MM.1S (cell line): ENCODE measurements around the gene ZNF177.

Experiments used
- DNase-seq: peaks from one replicate; pipeline ENCODE4 v3.0.0-alpha.2; 2015
- H2AFZ ChIP-seq: fragments of 300-600 bp; sonication (generic); 2 replicates; pipeline ENCODE4 v1.6.0; 2016; ENCODE audit warnings: antibody characterized with exemption, low read length
- H3F3A ChIP-seq: fragments of 300-600 bp; sonication (generic); 2 replicates; pipeline ENCODE4 v1.6.1; 2016; ENCODE audit warnings: mild to moderate bottlenecking, antibody characterized with exemption, low read length, moderate library complexity, mixed read lengths; ENCODE audit not compliant: insufficient read depth
- H3K27ac ChIP-seq: fragments of 300-600 bp; sonication (generic); 2 replicates; pipeline ENCODE4 v1.5.1; 2016; ENCODE audit warnings: mild to moderate bottlenecking, low read length
- H3K27me3 ChIP-seq: fragments of 300-600 bp; sonication (generic); replicated peaks from 2 replicates; pipeline ENCODE4 v1.6.0; 2016; ENCODE audit warnings: low read length; ENCODE audit not compliant: insufficient read depth
- H3K36me3 ChIP-seq: fragments of 300-600 bp; sonication (generic); replicated peaks from 2 replicates; pipeline ENCODE4 v1.6.1; 2016; ENCODE audit warnings: mild to moderate bottlenecking, low read length, mixed read lengths; ENCODE audit not compliant: insufficient read depth
- H3K4me1 ChIP-seq: fragments of 300-600 bp; sonication (generic); 2 replicates; pipeline ENCODE4 v1.6.1; 2016; ENCODE audit warnings: low read length, mixed read lengths
- H3K4me2 ChIP-seq: fragments of 300-600 bp; sonication (generic); 2 replicates; pipeline ENCODE4 v1.6.0; 2016; ENCODE audit warnings: low read depth, low read length
- H3K4me3 ChIP-seq: fragments of 300-600 bp; sonication (generic); 2 replicates; pipeline ENCODE4 v1.5.1; 2016; ENCODE audit warnings: low read length, mixed read lengths
- H3K79me2 ChIP-seq: fragments of 300-600 bp; sonication (generic); 2 replicates; pipeline ENCODE4 v1.6.1; 2016; ENCODE audit warnings: mixed run types, low read length, mixed read lengths
- H3K9ac ChIP-seq: fragments of 300-600 bp; sonication (generic); 2 replicates; pipeline ENCODE4 v1.6.1; 2016; ENCODE audit warnings: low read length, mixed read lengths
- H3K9me2 ChIP-seq: fragments of 300-600 bp; sonication (generic); replicated peaks from 2 replicates; pipeline ENCODE4 v1.6.1; 2016; ENCODE audit warnings: mild to moderate bottlenecking, low read length, mixed read lengths; ENCODE audit not compliant: insufficient read depth
- H3K9me3 ChIP-seq: fragments of 300-600 bp; sonication (generic); replicated peaks from 2 replicates; pipeline ENCODE4 v1.6.1; 2016; ENCODE audit warnings: mild to moderate bottlenecking, low read length, mixed read lengths; ENCODE audit not compliant: insufficient read depth
- H4K20me1 ChIP-seq: fragments of 300-600 bp; sonication (generic); 2 replicates; pipeline ENCODE4 v1.6.1; 2016; ENCODE audit warnings: mild to moderate bottlenecking, low read length, moderate library complexity, mixed read lengths; ENCODE audit not compliant: insufficient read depth
- EZH2 ChIP-seq: fragments of 300-600 bp; sonication (generic); optimal IDR thresholded peaks from 2 replicates; pipeline ENCODE3; 2017; ENCODE audit warnings: low read depth, mild to moderate bottlenecking, antibody characterized with exemption, low read length, mixed read lengths
- EZH2phosphoT487 ChIP-seq: fragments of 300-600 bp; sonication (generic); IDR thresholded peaks from 2 replicates; pipeline ENCODE4 v1.6.1; 2018; ENCODE audit warnings: antibody characterized with exemption, low read length
- TF ChIP-seq, protein P1 (sequence below): fragments of 300-600 bp; sonication (generic); IDR thresholded peaks from 2 replicates; pipeline ENCODE4 v1.5.1; 2016; ENCODE audit warnings: antibody characterized with exemption, low read length, mixed read lengths

The ZNF177 gene

DNA sequence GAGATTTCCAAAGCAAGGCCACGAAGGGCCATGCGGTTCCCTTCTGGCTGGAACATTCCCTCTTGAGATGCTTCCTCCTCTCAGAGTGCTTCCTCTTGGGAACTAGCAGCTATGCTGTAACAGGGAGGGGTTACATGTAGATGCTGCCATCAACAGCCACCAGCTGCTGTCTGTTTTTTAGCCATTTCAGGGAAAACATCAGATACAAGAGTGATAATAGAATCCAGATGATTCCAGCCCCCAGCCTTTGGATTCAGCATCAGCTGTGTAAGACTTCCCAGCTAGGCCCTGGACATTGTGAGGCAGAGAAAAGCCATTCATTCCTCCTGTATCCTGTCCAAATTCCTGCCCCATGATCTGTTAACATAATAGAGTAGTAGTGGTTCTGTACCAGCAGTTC, 8.2 kb upstream of the ZNF177 start:
- Histone ChIP-seq H3K79me2 (no peaks in the 10 kb centered on the region), H4K20me1 (no peaks in the 10 kb centered on the region), H2AFZ (no peak overlapping the region), H3K27ac (no peak overlapping the region), H3K4me2 (no peak overlapping the region), H3K9me3 (no peaks in the 10 kb centered on the region), H3K36me3 (no peaks in the 10 kb centered on the region), H3K4me1 (no peaks in the 10 kb centered on the region), H3K9ac (no peak overlapping the region), H3K4me3 (no peak overlapping the region), H3K9me2 (no peaks in the 10 kb centered on the region), H3K27me3 (no peaks in the 10 kb centered on the region), H3F3A (no peaks in the 10 kb centered on the region)
- TF ChIP-seq EZH2 (no peak), EZH2phosphoT487 (no peak)
- TF ChIP-seq, protein P1, sequence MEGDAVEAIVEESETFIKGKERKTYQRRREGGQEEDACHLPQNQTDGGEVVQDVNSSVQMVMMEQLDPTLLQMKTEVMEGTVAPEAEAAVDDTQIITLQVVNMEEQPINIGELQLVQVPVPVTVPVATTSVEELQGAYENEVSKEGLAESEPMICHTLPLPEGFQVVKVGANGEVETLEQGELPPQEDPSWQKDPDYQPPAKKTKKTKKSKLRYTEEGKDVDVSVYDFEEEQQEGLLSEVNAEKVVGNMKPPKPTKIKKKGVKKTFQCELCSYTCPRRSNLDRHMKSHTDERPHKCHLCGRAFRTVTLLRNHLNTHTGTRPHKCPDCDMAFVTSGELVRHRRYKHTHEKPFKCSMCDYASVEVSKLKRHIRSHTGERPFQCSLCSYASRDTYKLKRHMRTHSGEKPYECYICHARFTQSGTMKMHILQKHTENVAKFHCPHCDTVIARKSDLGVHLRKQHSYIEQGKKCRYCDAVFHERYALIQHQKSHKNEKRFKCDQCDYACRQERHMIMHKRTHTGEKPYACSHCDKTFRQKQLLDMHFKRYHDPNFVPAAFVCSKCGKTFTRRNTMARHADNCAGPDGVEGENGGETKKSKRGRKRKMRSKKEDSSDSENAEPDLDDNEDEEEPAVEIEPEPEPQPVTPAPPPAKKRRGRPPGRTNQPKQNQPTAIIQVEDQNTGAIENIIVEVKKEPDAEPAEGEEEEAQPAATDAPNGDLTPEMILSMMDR: no peak
- DNase-seq: no peak

DNA sequence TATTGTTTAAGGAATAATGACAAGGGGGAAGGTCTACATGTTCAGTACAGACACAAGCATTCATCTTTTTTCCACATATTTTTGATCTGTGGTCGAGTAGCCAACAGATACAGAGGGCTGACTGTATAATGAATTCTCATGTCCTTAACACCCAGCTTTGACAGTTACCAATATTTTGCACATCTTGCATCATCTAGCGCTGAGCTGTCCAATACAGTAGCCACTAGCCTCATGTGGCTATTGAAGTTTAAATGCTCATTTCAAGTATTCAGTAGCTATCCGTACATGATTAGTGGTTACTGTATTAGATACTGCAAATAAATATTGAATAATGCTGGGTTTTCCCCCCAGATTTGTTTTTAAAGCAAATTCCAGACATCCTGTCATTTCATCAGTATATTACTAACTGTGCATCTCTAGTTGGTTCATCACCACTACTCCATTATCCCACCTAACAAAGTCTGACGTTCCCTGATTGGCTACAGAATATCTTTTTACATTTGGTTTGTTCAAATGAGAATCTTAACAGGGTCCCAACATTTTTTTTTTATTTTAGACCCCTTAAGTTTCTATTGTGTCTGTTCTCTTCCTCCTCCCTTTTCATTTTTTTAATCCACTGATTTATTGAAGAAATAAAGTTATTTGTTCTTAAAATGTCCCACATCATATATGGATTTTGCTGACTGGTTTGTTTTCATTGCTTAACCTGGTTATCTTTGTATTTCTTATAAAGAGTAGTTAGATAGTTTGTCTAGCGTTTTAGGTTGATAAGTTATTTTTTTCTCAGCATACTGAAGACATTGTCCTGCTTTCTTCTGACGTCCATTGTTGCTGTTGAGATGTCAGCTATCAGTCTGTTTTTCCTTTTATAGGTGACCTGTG, 8.2 kb downstream of the ZNF177 start:
- H3K9me2 ChIP-seq: no peaks in the 10 kb centered on the region
- no peaks in the 10 kb centered on the region for H4K20me1 ChIP-seq
- H3K27ac ChIP-seq: no peak overlapping the region
- no peaks in the 10 kb centered on the region for H3K4me1 ChIP-seq
- no peaks in the 10 kb centered on the region for H3K36me3 ChIP-seq
- no peak overlapping the region for H3K4me3 ChIP-seq
- no peak for DNase-seq
- H3K79me2 ChIP-seq: no peaks in the 10 kb centered on the region
- H3F3A ChIP-seq: no peaks in the 10 kb centered on the region; the same call in 1 of the 2 replicates
- no peaks in the 10 kb centered on the region for H3K27me3 ChIP-seq
- no peak overlapping the region for H3K4me2 ChIP-seq
- TF ChIP-seq EZH2: no peak
- no peak for TF ChIP-seq EZH2phosphoT487
- TF ChIP-seq, protein P1: no peak
- H3K9me3 ChIP-seq: no peaks in the 10 kb centered on the region
- no peak overlapping the region for H2AFZ ChIP-seq
- no peak overlapping the region for H3K9ac ChIP-seq

DNA sequence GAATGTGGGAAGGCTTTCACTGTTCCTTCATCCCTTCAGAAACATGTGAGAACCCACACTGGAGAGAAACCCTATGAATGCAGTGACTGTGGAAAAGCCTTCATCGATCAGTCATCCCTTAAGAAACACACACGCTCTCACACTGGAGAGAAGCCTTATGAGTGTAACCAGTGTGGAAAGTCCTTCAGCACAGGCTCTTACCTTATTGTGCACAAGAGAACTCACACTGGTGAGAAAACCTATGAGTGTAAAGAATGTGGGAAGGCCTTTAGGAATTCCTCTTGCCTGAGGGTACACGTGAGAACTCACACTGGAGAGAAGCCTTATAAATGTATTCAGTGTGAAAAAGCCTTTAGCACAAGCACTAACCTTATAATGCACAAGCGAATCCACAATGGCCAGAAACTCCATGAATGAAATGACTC, 18.6 kb downstream of the ZNF177 start:
- Histone ChIP-seq H3K9me2 (no peaks in the 10 kb centered on the region), H3K36me3 (no peaks in the 10 kb centered on the region), H3K27ac (no peak overlapping the region), H3K9ac (no peak overlapping the region), H4K20me1 (no peaks in the 10 kb centered on the region), H2AFZ (no peak overlapping the region), H3K4me3 (no peak overlapping the region), H3K27me3 (no peaks in the 10 kb centered on the region), H3K4me1 (no peaks in the 10 kb centered on the region), H3F3A (no peaks in the 10 kb centered on the region), H3K79me2 (no peaks in the 10 kb centered on the region), H3K4me2 (no peak overlapping the region), H3K9me3 (no peaks in the 10 kb centered on the region)
- no peak for DNase-seq
- TF ChIP-seq EZH2phosphoT487 (no peak), EZH2 (no peak)
- TF ChIP-seq, protein P1: no peak
